AG09309 (cell line): ENCODE results near the gene ARL15.

Source experiments
- DNase-seq: peaks from one replicate; pipeline ENCODE4 v3.0.0-alpha.2; 2010; ENCODE audit warnings: low read depth
- H3K4me3 ChIP-seq: 2 replicates; pipeline ENCODE4 v1.5.1; 2011; ENCODE audit warnings: mild to moderate bottlenecking, low read depth, low read length, moderate library complexity; ENCODE audit not compliant: control insufficient read depth
- CTCF ChIP-seq: IDR thresholded peaks from 2 replicates; pipeline ENCODE4 v1.5.1; 2011; ENCODE audit warnings: mild to moderate bottlenecking, low read depth, low read length, inconsistent platforms; ENCODE audit not compliant: insufficient read depth, control insufficient read depth; ENCODE audit errors: missing control alignments

The ARL15 gene

GRCh38 chr5:54009357-54009756 is 301.0 kb downstream of the ARL15 start:
- no peak overlapping the region for H3K4me3 ChIP-seq
- no peak for DNase-seq
- no peak for TF ChIP-seq CTCF

GRCh38 chr5:54007827-54008777 is 302.3 kb downstream of the ARL15 start:
- no peak for TF ChIP-seq CTCF
- no peak overlapping the region for H3K4me3 ChIP-seq
- DNase-seq, result no peak

GRCh38 chr5:54004697-54005096 is 305.7 kb downstream of the ARL15 start:
- no peak for DNase-seq
- no peak for TF ChIP-seq CTCF

GRCh38 chr5:54002779-54003178 is 307.6 kb downstream of the ARL15 start:
- DNase-seq, result no peak
- no peak overlapping the region for H3K4me3 ChIP-seq
- TF ChIP-seq CTCF, result no peak

More at GRCh38 chr5:54004697-54005096, 305.7 kb downstream of the ARL15 start:
- H3K4me3 ChIP-seq, result no peak overlapping the region

GRCh38 chr5:54001976-54002775 is 308.2 kb downstream of the ARL15 start:
- DNase-seq, result no peak
- no peak for TF ChIP-seq CTCF
- H3K4me3 ChIP-seq, result no peak overlapping the region

GRCh38 chr5:54000011-54000410 is 310.4 kb downstream of the ARL15 start:
- no peak overlapping the region for H3K4me3 ChIP-seq
- no peak for DNase-seq
- TF ChIP-seq CTCF, result no peak
